ENCODE results near the gene APBA1.
"Not testable (repeated sequence)": the region's sequence is repeated elsewhere in the genome, so short reads cannot be mapped to it uniquely, and the experiment has no call there.

Gene APBA1

GRCh38 chr9:69444791-69445190, 227.4 kb downstream of the APBA1 start:
- no peak overlapping the region for H3K27ac ChIP-seq
- TF ChIP-seq ZFX (IDR thresholded peaks at IDR 0.05) (no peak), CTCF (conservative IDR thresholded peaks at IDR 0.05) (no peak)

- no peak overlapping the region for H3K27ac ChIP-seq
- TF ChIP-seq ZFX (IDR thresholded peaks at IDR 0.05) (no peak), CTCF (conservative IDR thresholded peaks at IDR 0.05) (no peak)
Observed at GRCh38 chr9:69444021-69444420, 228.2 kb downstream of the APBA1 start.

GRCh38 chr9:69443178-69443577, 229.0 kb downstream of the APBA1 start:
- no peak for TF ChIP-seq ZFX (IDR thresholded peaks at IDR 0.05)
- no peak for TF ChIP-seq CTCF (conservative IDR thresholded peaks at IDR 0.05)
- no peak overlapping the region for H3K27ac ChIP-seq

- no peak for TF ChIP-seq CTCF (conservative IDR thresholded peaks at IDR 0.05)
- no peak for TF ChIP-seq ZFX (IDR thresholded peaks at IDR 0.05)
- no peak overlapping the region for H3K27ac ChIP-seq
Observed at GRCh38 chr9:69442486-69442885, 229.7 kb downstream of the APBA1 start.

GRCh38 chr9:69440254-69440955, 231.8 kb downstream of the APBA1 start:
- H3K27ac ChIP-seq, result not testable (repeated sequence)

GRCh38 chr9:69439654-69440053, 232.5 kb downstream of the APBA1 start:
- not testable (repeated sequence) for H3K27ac ChIP-seq

GRCh38 chr9:69433968-69434367, 238.2 kb downstream of the APBA1 start:
- H3K27ac ChIP-seq, result no peak overlapping the region
- no peak for TF ChIP-seq ZFX (IDR thresholded peaks at IDR 0.05)
- TF ChIP-seq CTCF (conservative IDR thresholded peaks at IDR 0.05), result no peak

- TF ChIP-seq CTCF (conservative IDR thresholded peaks at IDR 0.05) (no peak), ZFX (IDR thresholded peaks at IDR 0.05) (no peak)
- no peak overlapping the region for H3K27ac ChIP-seq
Observed at GRCh38 chr9:69433392-69433791, 238.8 kb downstream of the APBA1 start.

All from C4-2B (cell line).